ENCODE results near the gene ENO3.

- TF ChIP-seq POLR2A (IDR thresholded peaks at IDR 0.05) (no peak), CTCF (IDR thresholded peaks at IDR 0.05) (peak; percentile 61 to 84 (median 73))
Observed at GRCh38 chr17:4980644-4981216, 29.8 kb downstream of the ENO3 start.
